Activated naive CD4-positive, alpha-beta T cell treated with anti-CD3 and anti-CD28 coated beads, Interleukin-2, amount 50 U/mL, for 24 hours (primary cell): ENCODE data around the gene HSDL2.
"Not testable (repeated sequence)": the region's sequence is repeated elsewhere in the genome, so short reads cannot be mapped to it uniquely, and the experiment has no call there.

Experiments
- H3K27ac Mint-ChIP-seq: one replicate; pipeline ENCODE4 v1.8.0; 2021; ENCODE audit warnings: mild to moderate bottlenecking, mixed read lengths
- H3K27me3 Mint-ChIP-seq: one replicate; pipeline ENCODE4 v1.8.0; 2021; ENCODE audit warnings: mixed read lengths
- H3K36me3 Mint-ChIP-seq: one replicate; pipeline ENCODE4 v1.8.0; 2021; ENCODE audit warnings: mixed read lengths
- H3K4me1 Mint-ChIP-seq: one replicate; pipeline ENCODE4 v1.8.0; 2021; ENCODE audit warnings: mixed read lengths
- H3K4me3 Mint-ChIP-seq: one replicate; pipeline ENCODE4 v1.8.0; 2021; ENCODE audit warnings: mild to moderate bottlenecking, mixed read lengths
- H3K9me3 Mint-ChIP-seq: one replicate; pipeline ENCODE4 v1.8.0; 2021; ENCODE audit warnings: mixed read lengths

Gene HSDL2

DNA sequence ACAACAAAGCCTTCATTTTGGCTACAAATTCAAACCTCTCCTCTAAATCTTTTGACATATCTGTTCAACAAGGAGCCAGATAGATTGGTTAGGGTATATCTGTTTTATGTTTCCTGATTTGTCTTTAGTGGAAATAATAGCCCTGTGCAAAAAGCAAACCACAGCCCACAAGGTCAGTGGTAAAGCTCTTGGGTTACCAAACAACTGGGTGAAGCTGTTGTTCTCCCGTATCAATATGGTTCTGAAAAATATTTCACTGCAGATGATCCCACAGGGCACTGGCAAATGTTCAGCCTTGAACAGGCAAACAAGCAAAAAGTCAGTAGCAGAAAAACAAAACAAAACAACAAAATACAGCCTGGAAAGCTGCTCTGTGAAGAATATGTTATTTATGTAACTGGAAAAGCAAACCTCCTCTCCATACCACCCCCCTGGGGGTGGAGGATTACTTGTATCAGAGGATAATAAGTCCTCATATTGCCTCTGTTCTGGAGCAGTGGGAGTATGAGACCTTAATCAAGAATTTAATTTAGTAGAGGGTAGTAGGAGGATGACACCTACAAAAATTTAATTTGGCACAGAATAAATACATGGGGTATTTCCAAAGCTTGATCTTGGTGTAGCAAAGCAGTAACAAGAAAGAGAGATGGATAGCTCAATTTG, 25.7 kb upstream of the HSDL2 start:
- Mint-ChIP-seq H3K9me3 (no peaks in the 10 kb centered on the region), H3K4me1 (peaks cover 25% of the 10 kb centered on the region), H3K4me3 (no peak overlapping the region), H3K27me3 (no peaks in the 10 kb centered on the region), H3K36me3 (no peaks in the 10 kb centered on the region), H3K27ac (peak overlapping the region; percentile 27)

DNA sequence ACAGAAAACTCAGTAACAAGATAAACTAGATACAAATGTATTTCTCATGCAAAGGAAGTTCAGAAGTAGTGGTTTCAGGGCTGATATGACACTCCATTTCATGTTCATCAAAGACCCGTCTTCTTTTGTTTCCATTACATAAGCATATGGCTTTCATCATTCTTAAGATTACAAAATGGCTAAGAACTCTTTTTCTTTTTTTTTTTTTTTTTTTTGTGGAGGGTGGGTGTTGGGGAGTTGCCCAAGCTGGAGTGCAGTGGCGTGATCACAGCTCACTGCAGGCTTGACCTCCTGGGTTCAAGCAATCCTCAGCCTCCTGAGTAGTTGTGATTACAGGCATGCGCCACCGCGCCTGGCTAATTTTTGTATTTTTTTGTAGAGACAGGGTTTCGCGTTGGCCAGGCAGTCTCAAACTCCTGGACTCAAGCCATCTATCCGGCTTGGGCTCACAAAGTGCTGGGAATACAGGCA, 24.4 kb upstream of the HSDL2 start:
- Mint-ChIP-seq H3K36me3 (no peaks in the 10 kb centered on the region), H3K4me1 (peaks cover 29% of the 10 kb centered on the region), H3K27ac (peak overlapping the region; percentile 78), H3K27me3 (no peaks in the 10 kb centered on the region), H3K4me3 (peak overlapping the region; percentile 63), H3K9me3 (no peaks in the 10 kb centered on the region)

GRCh38 chr9:112360047-112360804, 19.7 kb upstream of the HSDL2 start:
- H3K4me3 Mint-ChIP-seq = no peak overlapping the region
- peaks cover 22% of the 10 kb centered on the region for H3K4me1 Mint-ChIP-seq
- peak overlapping the region; percentile 24 for H3K27ac Mint-ChIP-seq
- H3K27me3 Mint-ChIP-seq = peaks cover 2% of the 10 kb centered on the region
- no peaks in the 10 kb centered on the region for H3K36me3 Mint-ChIP-seq
- peaks cover 3% of the 10 kb centered on the region for H3K9me3 Mint-ChIP-seq

- Mint-ChIP-seq H3K36me3 (no peaks in the 10 kb centered on the region), H3K27me3 (peaks cover 2% of the 10 kb centered on the region), H3K27ac (no peak overlapping the region), H3K9me3 (peaks cover 4% of the 10 kb centered on the region), H3K4me1 (peaks cover 11% of the 10 kb centered on the region), H3K4me3 (no peak overlapping the region)
These were observed 18.3 kb upstream of the HSDL2 start for GRCh38 chr9:112361601-112362000.

GRCh38 chr9:112364761-112365160, 15.1 kb upstream of the HSDL2 start:
- Mint-ChIP-seq H3K4me3 (no peak overlapping the region), H3K27ac (no peak overlapping the region), H3K4me1 (peaks cover 11% of the 10 kb centered on the region), H3K27me3 (peaks cover 2% of the 10 kb centered on the region), H3K36me3 (peaks cover 6% of the 10 kb centered on the region), H3K9me3 (peaks cover 17% of the 10 kb centered on the region)

DNA sequence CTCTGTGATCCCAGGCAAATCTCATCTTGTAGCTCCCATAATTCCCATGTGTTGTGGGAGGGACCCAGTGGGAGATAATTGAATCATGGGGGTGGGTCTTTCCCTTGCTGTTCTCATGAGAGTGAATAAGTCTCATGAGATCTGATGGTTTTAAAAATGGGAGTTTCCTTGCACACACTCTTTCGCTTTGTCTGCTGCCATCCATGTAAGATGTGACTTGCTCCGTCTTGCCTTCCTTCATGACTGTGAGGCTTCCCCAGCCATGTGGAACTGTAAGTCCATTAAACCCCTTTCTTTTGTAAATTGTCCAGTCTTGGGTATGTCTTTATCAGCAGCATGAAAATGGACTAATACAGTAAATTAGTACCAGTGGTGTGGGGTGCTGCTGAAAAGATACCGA, 14.7 kb upstream of the HSDL2 start:
- not testable (repeated sequence) for H3K4me1 Mint-ChIP-seq, H3K27ac Mint-ChIP-seq, H3K36me3 Mint-ChIP-seq, H3K4me3 Mint-ChIP-seq, H3K27me3 Mint-ChIP-seq
- peaks cover 21% of the 10 kb centered on the region for H3K9me3 Mint-ChIP-seq

DNA sequence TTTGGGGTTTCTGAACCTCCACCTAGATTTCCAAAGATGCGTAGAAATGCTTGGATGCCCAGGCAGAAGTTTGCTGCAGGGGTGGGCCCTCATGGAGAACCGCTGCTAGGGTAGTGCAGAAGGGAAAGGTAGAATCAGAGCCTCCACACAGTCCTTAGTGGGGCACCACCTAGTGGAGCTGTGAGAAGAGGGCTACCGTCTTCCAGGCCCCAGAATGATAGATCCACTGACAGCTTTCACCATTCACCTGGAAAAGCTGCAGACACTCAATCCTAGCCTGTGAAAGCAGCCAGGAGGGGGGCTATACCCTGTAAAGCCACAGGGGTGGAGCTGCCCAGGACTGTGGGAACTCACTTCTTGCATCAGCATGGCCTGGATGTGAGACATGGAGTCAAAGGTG, 13.3 kb upstream of the HSDL2 start:
- Mint-ChIP-seq H3K36me3 (peaks cover 6% of the 10 kb centered on the region), H3K27me3 (peaks cover 2% of the 10 kb centered on the region), H3K27ac (no peak overlapping the region), H3K9me3 (peaks cover 21% of the 10 kb centered on the region), H3K4me3 (no peak overlapping the region), H3K4me1 (peaks cover 2% of the 10 kb centered on the region)

DNA sequence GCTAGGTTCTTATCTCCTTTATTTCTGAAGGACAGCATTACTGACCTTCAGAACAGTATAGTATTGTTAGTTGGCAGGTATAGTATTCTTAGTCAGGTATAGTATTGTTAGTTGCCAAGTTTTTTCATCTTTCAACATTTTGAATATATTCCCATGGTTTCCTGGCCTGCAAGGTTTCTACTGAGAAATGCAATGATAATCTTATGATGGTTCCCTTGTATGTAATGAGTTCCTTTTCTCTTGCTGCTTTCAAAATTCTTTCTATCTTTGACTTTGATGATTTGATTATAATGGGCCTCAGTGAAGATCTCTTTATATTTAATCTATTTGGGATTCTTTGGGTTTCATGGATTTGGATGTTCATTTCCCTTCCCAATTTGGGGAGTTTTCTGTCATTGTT, 12.4 kb upstream of the HSDL2 start:
- H3K9me3 Mint-ChIP-seq = peaks cover 21% of the 10 kb centered on the region
- H3K4me3 Mint-ChIP-seq = no peak overlapping the region
- H3K4me1 Mint-ChIP-seq = no peaks in the 10 kb centered on the region
- H3K27me3 Mint-ChIP-seq = peaks cover 2% of the 10 kb centered on the region
- no peak overlapping the region for H3K27ac Mint-ChIP-seq
- peaks cover 7% of the 10 kb centered on the region for H3K36me3 Mint-ChIP-seq

- H3K27ac Mint-ChIP-seq = no peak overlapping the region
- H3K9me3 Mint-ChIP-seq = peaks cover 21% of the 10 kb centered on the region
These were observed 10.1 kb upstream of the HSDL2 start for GRCh38 chr9:112369817-112370216.

DNA sequence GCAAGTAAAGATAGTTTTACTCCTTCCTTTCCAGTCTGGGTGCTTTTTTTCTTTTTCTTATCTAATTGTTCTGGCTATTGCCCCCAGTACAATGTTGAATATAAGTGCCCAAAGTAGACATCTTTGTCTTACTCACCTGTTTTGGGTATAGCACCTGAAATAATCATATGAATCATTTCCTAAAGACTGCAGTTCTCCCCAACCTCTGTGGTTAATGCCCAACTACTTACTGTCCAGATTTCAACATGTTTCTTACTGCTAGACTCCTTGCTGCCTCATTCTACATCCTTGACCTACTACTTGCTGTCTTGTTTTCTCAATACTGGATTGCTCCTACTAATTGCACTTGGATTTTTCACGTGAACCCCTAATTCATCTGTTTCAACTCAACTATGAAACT, 8.8 kb upstream of the HSDL2 start:
- peaks cover 16% of the 10 kb centered on the region for H3K9me3 Mint-ChIP-seq
- peaks cover 12% of the 10 kb centered on the region for H3K36me3 Mint-ChIP-seq
- H3K4me3 Mint-ChIP-seq = no peak overlapping the region
- no peaks in the 10 kb centered on the region for H3K27me3 Mint-ChIP-seq
- H3K4me1 Mint-ChIP-seq = no peaks in the 10 kb centered on the region
- no peak overlapping the region for H3K27ac Mint-ChIP-seq

More at GRCh38 chr9:112369817-112370216, 10.1 kb upstream of the HSDL2 start:
- H3K36me3 Mint-ChIP-seq = peaks cover 12% of the 10 kb centered on the region
- no peak overlapping the region for H3K4me3 Mint-ChIP-seq
- no peaks in the 10 kb centered on the region for H3K4me1 Mint-ChIP-seq
- H3K27me3 Mint-ChIP-seq = no peaks in the 10 kb centered on the region

GRCh38 chr9:112373666-112374065, 6.2 kb upstream of the HSDL2 start:
- not testable (repeated sequence) for H3K27me3 Mint-ChIP-seq, H3K27ac Mint-ChIP-seq, H3K9me3 Mint-ChIP-seq, H3K36me3 Mint-ChIP-seq, H3K4me3 Mint-ChIP-seq
- H3K4me1 Mint-ChIP-seq = peaks cover 18% of the 10 kb centered on the region

GRCh38 chr9:112374232-112374631, 5.7 kb upstream of the HSDL2 start:
- H3K9me3 Mint-ChIP-seq, H3K27ac Mint-ChIP-seq, H3K4me3 Mint-ChIP-seq, H3K27me3 Mint-ChIP-seq, H3K36me3 Mint-ChIP-seq: not testable (repeated sequence)
- H3K4me1 Mint-ChIP-seq = peaks cover 22% of the 10 kb centered on the region

DNA sequence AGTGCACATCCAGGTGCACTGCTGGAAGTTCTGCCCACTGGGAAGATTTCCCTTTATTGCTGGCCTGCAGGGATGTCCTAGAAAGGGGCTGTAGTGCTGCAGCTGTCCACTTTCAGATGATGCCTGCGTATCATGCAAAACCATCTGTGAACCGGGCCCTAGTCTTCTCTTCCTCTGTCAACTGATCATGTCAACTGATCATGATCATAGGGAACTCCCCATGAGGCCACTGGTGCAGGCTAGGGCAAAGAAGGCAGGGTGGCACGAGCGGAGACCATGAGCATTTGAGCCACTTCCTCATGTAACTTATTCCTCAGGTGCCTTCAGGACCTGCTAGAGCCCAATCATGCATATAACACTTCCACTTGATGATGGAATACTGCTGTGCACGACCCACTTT, 4.5 kb upstream of the HSDL2 start:
- H3K27ac Mint-ChIP-seq = no peak overlapping the region

GRCh38 chr9:112377087-112377486, 2.8 kb upstream of the HSDL2 start:
- Mint-ChIP-seq H3K36me3 (peaks cover 6% of the 10 kb centered on the region), H3K9me3 (no peaks in the 10 kb centered on the region), H3K4me1 (peaks cover 39% of the 10 kb centered on the region), H3K27me3 (no peaks in the 10 kb centered on the region), H3K4me3 (no peak overlapping the region), H3K27ac (no peak overlapping the region)

More for the DNA sequence above, 4.5 kb upstream of the HSDL2 start:
- Mint-ChIP-seq H3K4me1 (peaks cover 25% of the 10 kb centered on the region), H3K27me3 (no peaks in the 10 kb centered on the region), H3K9me3 (no peaks in the 10 kb centered on the region), H3K36me3 (peaks cover 6% of the 10 kb centered on the region), H3K4me3 (no peak overlapping the region)

DNA sequence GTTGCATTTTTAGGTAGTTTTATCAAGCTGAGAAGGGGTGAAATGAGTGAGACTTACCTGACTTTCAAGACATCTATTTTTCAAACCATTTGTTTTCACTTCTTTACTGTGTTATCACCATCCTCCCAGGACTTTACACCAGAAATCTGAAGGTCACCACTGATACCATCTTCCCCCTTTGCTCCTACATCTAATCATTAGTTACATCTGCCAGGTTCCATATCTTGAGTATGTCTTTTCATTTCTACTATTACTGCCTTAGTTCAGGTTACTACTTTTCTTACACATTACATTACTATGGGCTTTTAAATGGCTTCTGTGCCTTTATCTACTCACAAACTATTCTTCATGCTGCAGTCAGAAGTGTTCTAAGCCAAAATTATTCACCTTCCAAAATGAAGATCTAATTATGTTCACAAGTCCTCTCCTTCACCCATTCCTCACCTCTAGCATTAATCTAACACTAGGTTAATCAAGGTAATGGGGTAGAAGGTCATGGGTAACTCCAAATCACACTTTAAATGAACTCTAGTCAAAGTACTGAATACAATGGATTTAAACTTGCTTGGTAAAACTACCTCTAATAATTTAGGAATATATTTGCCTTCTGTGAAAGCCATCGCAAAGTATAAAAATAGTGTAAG, 2.1 kb upstream of the HSDL2 start:
- Mint-ChIP-seq H3K4me3 (peak overlapping the region; percentile 31), H3K36me3 (peaks cover 4% of the 10 kb centered on the region), H3K27me3 (no peaks in the 10 kb centered on the region), H3K9me3 (no peaks in the 10 kb centered on the region), H3K27ac (no peak overlapping the region), H3K4me1 (peaks cover 43% of the 10 kb centered on the region)
